T-cell (primary cell): ENCODE measurements around the gene PADI2. TPM values are rescaled to one million over a fixed set of nuclear protein-coding genes. Genes with fewer than 3 reads are reported as not detected.

Source experiments
- ATAC-seq, 4 experiments: fragments of 200-7000 bp in 3 of 4; fragments of 150-1000 bp in 1 of 4; cut with Tn5 transposase; replicated peaks in 1 of 4; 1 replicate in 3 of 4; 2 replicates in 1 of 4; pipeline ENCODE4 v1.10.0; 2021; ENCODE audit warnings: moderate library complexity in 3 of 4, mild to moderate bottlenecking in 2 of 4, moderate number of reproducible peaks in 1 of 4
- CTCF ChIA-PET, 2 donors: fragments of 300-600 bp; sonication (Branson Sonifier 250); formaldehyde crosslinking; loops; one replicate each; lab custom pipeline; 2022; ENCODE audit warnings: antibody characterized with exemption in 2 of 2; lab: Charles Lee
- POLR2A ChIA-PET, 2 donors: fragments of 300-600 bp; sonication (Branson Sonifier 250); formaldehyde crosslinking; loops; one replicate each; lab custom pipeline; 2022; ENCODE audit warnings: antibody characterized with exemption in 2 of 2; lab: Charles Lee
- DNase-seq, 35 experiments: peaks; one replicate each; pipeline versions ENCODE4 v3.0.0 to v3.0.0-alpha.2; 2013 to 2023
- H3K27ac ChIP-seq: one replicate; pipeline ENCODE4 v1.5.1; 2013; ENCODE audit warnings: low read length
- H3K27me3 ChIP-seq, 2 experiments: replicated peaks in 1 of 2; 1 replicate in 1 of 2; 2 replicates in 1 of 2; pipeline versions ENCODE4 v1.6.1 to v1.7.0; 2013; ENCODE audit warnings: low read length in 1 of 2, mixed read lengths in 1 of 2; ENCODE audit not compliant: control insufficient read depth in 2 of 2, insufficient read depth in 2 of 2; ENCODE audit errors: extremely low read depth in 1 of 2
- H3K36me3 ChIP-seq, 2 donors: 1 replicate in 1 of 2; 2 replicates in 1 of 2; pipeline versions ENCODE4 v1.6.1 to v1.7.0; 2013; ENCODE audit warnings: low read length in 1 of 2; ENCODE audit not compliant: control insufficient read depth in 2 of 2, insufficient read depth in 1 of 2; ENCODE audit errors: extremely low read depth in 1 of 2
- H3K4me1 ChIP-seq, 2 experiments: 1 replicate in 1 of 2; 2 replicates in 1 of 2; pipeline versions ENCODE4 v1.6.1 to v1.7.0; 2013; ENCODE audit warnings: low read length in 2 of 2, mixed read lengths in 1 of 2; ENCODE audit not compliant: insufficient read depth in 2 of 2, control insufficient read depth in 1 of 2; ENCODE audit errors: extremely low read depth in 1 of 2
- H3K4me3 ChIP-seq, 2 donors: 1 replicate in 1 of 2; 2 replicates in 1 of 2; pipeline versions ENCODE4 v1.5.1 to v1.7.0; 2013; ENCODE audit warnings: mild to moderate bottlenecking in 2 of 2, low read length in 1 of 2, moderate library complexity in 1 of 2; ENCODE audit not compliant: control insufficient read depth in 1 of 2; ENCODE audit errors: extremely low read depth in 1 of 2
- H3K9me3 ChIP-seq: 2 replicates; pipeline ENCODE4 v1.7.0; 2013
- H3K27ac Mint-ChIP-seq, 2 donors: one replicate each; pipeline ENCODE4 v1.8.0; 2020 to 2021; ENCODE audit warnings: mild to moderate bottlenecking in 2 of 2, mixed read lengths in 2 of 2
- H3K27me3 Mint-ChIP-seq, 2 donors: one replicate each; pipeline ENCODE4 v1.8.0; 2021 to 2022; ENCODE audit warnings: mixed read lengths in 2 of 2
- H3K36me3 Mint-ChIP-seq: one replicate; pipeline ENCODE4 v1.8.0; 2021; ENCODE audit warnings: mixed read lengths
- H3K4me1 Mint-ChIP-seq, 3 donors: one replicate each; pipeline ENCODE4 v1.8.0; 2020 to 2022; ENCODE audit warnings: mixed read lengths in 3 of 3, mild to moderate bottlenecking in 1 of 3
- H3K4me3 Mint-ChIP-seq, 3 donors: one replicate each; pipeline ENCODE4 v1.8.0; 2020 to 2022; ENCODE audit warnings: mild to moderate bottlenecking in 3 of 3, mixed read lengths in 3 of 3, moderate library complexity in 3 of 3
- H3K9me3 Mint-ChIP-seq, 3 donors: one replicate each; pipeline ENCODE4 v1.8.0; 2020 to 2022; ENCODE audit warnings: mixed read lengths in 3 of 3
- WGBS: methylation state at CpG from one replicate; pipeline ENCODE4 v1.1.5; 2013; ENCODE audit warnings: missing lambda C conversion rate; ENCODE audit not compliant: insufficient coverage; 5-methylcytosine and 5-hydroxymethylcytosine counted together
- total RNA-seq, 35 experiments: library from RNA in 6 of 35; stranded (reverse) in 6 of 35; fragments of 120-200 nt in 1 of 35; gene quantifications; one replicate each; pipeline versions ENCODE4 v1.2.1 to v1.2.4 and lab custom pipeline; 2013 to 2026

The PADI2 gene
- total RNA-seq, 5 donors from 2014 or later (not counting 1 experiment from before 2014, with no cell fraction given) = 0.23 to 0.35 (median 0.30) TPM; not detected in 2

- no peaks in the 10 kb centered on the region for H3K36me3 Mint-ChIP-seq
- peak within 1 kb of the TSS; percentile 97 to 98 for H3K27ac Mint-ChIP-seq
- ATAC-seq = peak; percentile 99
- H3K4me3 Mint-ChIP-seq = peak within 1 kb of the TSS; percentile 91 to 99 (median 99)
- no peaks in the 10 kb centered on the region for H3K9me3 Mint-ChIP-seq
- 0% methylated on average over 37 of the region's 44 CpGs for WGBS
- peak within 1 kb of the TSS; percentile 52 for H3K27ac ChIP-seq
- peaks cover 2 to 13% of the 10 kb centered on the region in 2 donors for H3K36me3 ChIP-seq
- peaks cover 3 to 7% of the 10 kb centered on the region in 2 donors for H3K27me3 Mint-ChIP-seq
- no peaks in the 10 kb centered on the region for H3K9me3 ChIP-seq
- peaks cover 0 to 2% of the 10 kb centered on the region in 2 experiments for H3K27me3 ChIP-seq
- ChIA-PET POLR2A (interaction anchor here in 1 of 2 donors (0.6 kb wide), 1 partner anchor 26 kb away, joined by 5 read pairs; no protein-coding TSS in a partner anchor), CTCF (interaction anchor here (0.5 to 0.6 kb wide), 2 partner anchors 24 to 185 kb away, joined by 3 read pairs; no protein-coding TSS in a partner anchor)
- peaks cover 15% of the 10 kb centered on the region in 2 experiments for H3K4me1 ChIP-seq
- peak; percentile 95 to 100 (median 98) for DNase-seq
- H3K4me1 Mint-ChIP-seq = peaks cover 30 to 36% (median 31%) of the 10 kb centered on the region in 3 donors
- peak within 1 kb of the TSS; percentile 65 to 92 for H3K4me3 ChIP-seq
These were observed 65.4 kb downstream of the PADI2 start, which contains the start of gene SDHB for GRCh38 chr1:17053685-17054410. Gene SDHB, minus strand, starts transcription at chr1:17054032. Its CDS starts 13 bp downstream, at chr1:17054019.

DNA sequence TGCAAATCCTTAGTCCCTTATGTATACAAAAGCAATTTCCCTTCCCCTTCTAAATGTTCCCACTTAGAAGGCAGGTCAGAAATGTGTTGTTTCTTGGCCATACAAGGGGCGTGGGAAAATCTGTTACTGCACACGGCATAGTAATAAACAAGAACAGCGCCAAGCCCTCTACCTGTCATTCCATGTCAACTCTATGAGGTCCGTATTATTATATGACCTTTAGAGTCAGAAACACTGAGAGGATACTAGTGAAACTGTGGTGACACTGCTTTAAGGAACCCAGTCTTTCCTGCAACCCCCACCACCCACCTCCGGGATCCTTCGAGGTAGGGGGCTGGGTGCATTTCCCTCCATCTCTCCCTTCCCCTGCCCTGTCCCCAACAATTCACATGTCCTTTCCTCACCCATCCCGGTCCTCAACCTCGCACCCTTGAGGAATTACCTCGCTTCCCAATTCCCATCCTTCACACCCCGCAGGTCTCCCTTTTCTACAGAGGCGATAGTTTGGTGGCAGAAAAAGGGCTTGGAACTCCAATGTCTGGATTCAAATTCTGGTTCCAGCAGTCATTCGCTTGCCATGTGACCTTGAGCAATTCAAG is 66.1 kb downstream of the PADI2 start:
- H3K27me3 Mint-ChIP-seq = peaks cover 3% of the 10 kb centered on the region in 2 donors
- H3K27me3 ChIP-seq = no peaks in the 10 kb centered on the region
- CTCF ChIA-PET = interaction anchor here (0.5 to 0.6 kb wide), 2 partner anchors 24 to 186 kb away, joined by 3 read pairs; no protein-coding TSS in a partner anchor
- ATAC-seq (no peak), DNase-seq (no peak)
- H3K4me1 Mint-ChIP-seq = peaks cover 30 to 36% (median 31%) of the 10 kb centered on the region in 3 donors
- WGBS = 0% methylated on average over 3 of the region's 12 CpGs
- H3K27ac Mint-ChIP-seq = peak overlapping the region; percentile 77 to 80
- POLR2A ChIA-PET = interaction anchor here in 1 of 2 donors (0.6 kb wide), 1 partner anchor 25 kb away, joined by 5 read pairs; no protein-coding TSS in a partner anchor
- peaks cover 4 to 13% of the 10 kb centered on the region in 2 donors for H3K36me3 ChIP-seq
- H3K9me3 ChIP-seq = no peaks in the 10 kb centered on the region
- peak overlapping the region; percentile 52 for H3K27ac ChIP-seq
- H3K4me3 Mint-ChIP-seq = peak overlapping the region; percentile 91 to 99 (median 99)
- H3K4me3 ChIP-seq = peak overlapping the region; percentile 65 to 92
- no peaks in the 10 kb centered on the region for H3K36me3 Mint-ChIP-seq
- no peaks in the 10 kb centered on the region for H3K9me3 Mint-ChIP-seq
- peaks cover 15% of the 10 kb centered on the region in 2 experiments for H3K4me1 ChIP-seq

GRCh38 chr1:17052641-17053040 is 66.6 kb downstream of the PADI2 start:
- ATAC-seq (no peak), DNase-seq (no peak)
- peaks cover 30 to 41% (median 36%) of the 10 kb centered on the region in 3 donors for H3K4me1 Mint-ChIP-seq
- no peaks in the 10 kb centered on the region for H3K9me3 Mint-ChIP-seq
- H3K36me3 ChIP-seq = peaks cover 4 to 13% of the 10 kb centered on the region in 2 donors
- ChIA-PET CTCF (interaction anchor here in 1 of 2 donors (0.6 kb wide), 1 partner anchor 90 kb away, joined by 9 read pairs; no protein-coding TSS in a partner anchor), POLR2A (no interaction called here)
- peak overlapping the region in 1 of 2 donors; percentile 92 for H3K4me3 ChIP-seq
- H3K27ac Mint-ChIP-seq = no peak overlapping the region
- H3K27me3 ChIP-seq = no peaks in the 10 kb centered on the region
- H3K4me3 Mint-ChIP-seq = peak overlapping the region; percentile 91 to 99 (median 99)
- H3K4me1 ChIP-seq = peaks cover 15% of the 10 kb centered on the region in 2 experiments
- H3K9me3 ChIP-seq = no peaks in the 10 kb centered on the region
- peak overlapping the region; percentile 52 for H3K27ac ChIP-seq
- peaks cover 2% of the 10 kb centered on the region for H3K36me3 Mint-ChIP-seq
- no peaks in the 10 kb centered on the region for H3K27me3 Mint-ChIP-seq

DNA sequence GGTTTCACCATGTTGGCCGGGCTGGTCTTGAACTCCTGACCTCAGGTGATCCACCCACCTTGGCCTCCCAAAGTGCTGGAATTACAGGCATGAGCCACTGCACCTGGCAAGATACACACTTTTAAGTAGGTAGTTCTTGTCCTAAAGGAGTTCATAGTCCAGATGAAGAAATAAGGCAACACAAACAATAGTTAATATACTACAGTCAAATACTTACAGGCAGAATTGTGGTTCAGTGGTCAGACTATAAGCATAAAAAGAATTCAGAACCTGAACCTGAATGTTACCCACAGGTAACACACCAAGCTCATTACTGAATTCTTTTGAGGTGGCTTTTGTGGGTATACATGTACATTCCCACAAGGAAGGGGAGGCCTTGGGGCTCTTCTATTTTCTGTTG is 67.2 kb downstream of the PADI2 start:
- Mint-ChIP-seq H3K27me3 (no peaks in the 10 kb centered on the region), H3K4me1 (peaks cover 30 to 41% (median 36%) of the 10 kb centered on the region in 3 donors), H3K36me3 (peaks cover 2% of the 10 kb centered on the region), H3K27ac (no peak overlapping the region), H3K9me3 (no peaks in the 10 kb centered on the region), H3K4me3 (peak overlapping the region; percentile 91 to 99 (median 99))
- Histone ChIP-seq H3K27me3 (no peaks in the 10 kb centered on the region), H3K9me3 (no peaks in the 10 kb centered on the region), H3K27ac (no peak overlapping the region), H3K4me1 (peaks cover 15% of the 10 kb centered on the region in 2 experiments), H3K4me3 (no peak overlapping the region), H3K36me3 (peaks cover 4 to 13% of the 10 kb centered on the region in 2 donors)
- ChIA-PET CTCF (interaction anchor here in 1 of 2 donors (0.6 kb wide), 1 partner anchor 689 kb away, joined by 3 read pairs; no protein-coding TSS in a partner anchor), POLR2A (interaction anchor here (0.6 to 0.7 kb wide), 2 partner anchors 154 to 1075 kb away, joined by 3 to 8 read pairs; no protein-coding TSS in a partner anchor)
- no CpG with 5 or more reads among the region's 1 CpG for WGBS
- DNase-seq (no peak), ATAC-seq (no peak)

- ChIA-PET CTCF (no interaction called here), POLR2A (no interaction called here)
- Mint-ChIP-seq H3K36me3 (peaks cover 17% of the 10 kb centered on the region), H3K27me3 (no peaks in the 10 kb centered on the region), H3K27ac (no peak overlapping the region), H3K4me1 (peaks cover 28 to 39% (median 38%) of the 10 kb centered on the region in 3 donors), H3K4me3 (no peak overlapping the region), H3K9me3 (no peaks in the 10 kb centered on the region)
- peaks cover 8 to 33% of the 10 kb centered on the region in 2 donors for H3K36me3 ChIP-seq
- ATAC-seq = no peak
- no peaks in the 10 kb centered on the region for H3K27me3 ChIP-seq
- H3K27ac ChIP-seq = no peak overlapping the region
- H3K9me3 ChIP-seq = no peaks in the 10 kb centered on the region
- peaks cover 6 to 8% of the 10 kb centered on the region in 2 experiments for H3K4me1 ChIP-seq
- DNase-seq = no peak
- no CpG with 5 or more reads among the region's 5 CpGs for WGBS
- no peak overlapping the region for H3K4me3 ChIP-seq
These were observed 71.3 kb downstream of the PADI2 start for GRCh38 chr1:17047924-17048323.

DNA sequence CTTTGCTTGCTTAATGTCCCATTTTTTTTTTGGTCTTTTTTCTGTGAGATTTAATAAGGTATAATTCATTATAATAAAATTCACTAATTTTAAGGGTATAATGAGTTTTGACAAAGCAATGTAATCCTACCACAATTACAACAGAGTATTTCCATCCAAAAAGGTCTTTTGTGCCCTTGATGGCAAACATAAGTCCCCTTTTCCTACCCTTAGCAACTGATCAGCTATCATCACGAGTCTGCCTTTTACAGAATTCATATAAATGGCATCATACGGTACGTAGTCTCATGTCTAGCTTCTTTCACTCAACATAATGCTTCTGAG is 73.0 kb downstream of the PADI2 start:
- no peak for ATAC-seq
- Histone ChIP-seq H3K9me3 (no peaks in the 10 kb centered on the region), H3K27me3 (no peaks in the 10 kb centered on the region), H3K4me3 (no peak overlapping the region), H3K27ac (no peak overlapping the region), H3K4me1 (no peaks in the 10 kb centered on the region), H3K36me3 (peaks cover 11 to 45% of the 10 kb centered on the region in 2 donors)
- Mint-ChIP-seq H3K36me3 (peaks cover 24% of the 10 kb centered on the region), H3K27ac (no peak overlapping the region), H3K9me3 (no peaks in the 10 kb centered on the region), H3K4me3 (no peak overlapping the region), H3K27me3 (no peaks in the 10 kb centered on the region), H3K4me1 (peaks cover 17 to 27% (median 26%) of the 10 kb centered on the region in 3 donors)
- DNase-seq = no peak
- ChIA-PET CTCF (interaction anchor here (0.6 to 1.0 kb wide), 5 partner anchors 14 to 95 kb away, joined by 3 to 7 read pairs (median 3); no protein-coding TSS in a partner anchor), POLR2A (interaction anchor here (0.7 to 1.2 kb wide), 2 partner anchors 14 to 34 kb away, joined by 3 read pairs; no protein-coding TSS in a partner anchor)
- 80% methylated on average over 1 of the region's 3 CpGs for WGBS
